H1 (cell line): Measurements from ENCODE around the gene ANK3. TPM values are rescaled to one million over a fixed set of nuclear protein-coding genes. Genes with fewer than 3 reads are reported as not detected.

Source experiments
- BCL11A ChIP-seq, 2 experiments: IDR thresholded peaks; one replicate each; pipeline ENCODE4 v1.6.1; 2011; ENCODE audit warnings: low read depth in 2 of 2, low read length in 2 of 2, mild to moderate bottlenecking in 2 of 2
- USF2 ChIP-seq: IDR thresholded peaks from 2 replicates; pipeline ENCODE4 v1.6.1; 2011; ENCODE audit warnings: low read length, improper control_type of control experiment
- polyA plus RNA-seq, 7 experiments: library from polyadenylated mRNA; depleted of rRNA in 3 of 7; stranded (reverse) in 5 of 7; unstranded in 2 of 7; fragments of >200 nt in 5 of 7; fragments of 200-250 nt in 2 of 7; gene quantifications; 1 replicate in 5 of 7; 2 replicates in 1 of 7; 4 replicates in 1 of 7; pipeline versions ENCODE4 v1.2.1 to v1.2.3, GENCODE V29; 2011 to 2013; ENCODE audit warnings: missing spikeins in 2 of 7, mixed read lengths in 2 of 7
- total RNA-seq: library from RNA; stranded (reverse); fragmentation: NEBNext Ultra II Directional; extraction: Animal tissue kit (Norgen Biotek cat#: 25700); gene quantifications from 2 replicates; pipeline ENCODE4 v1.2.1, GENCODE V29; 2021

The ANK3 gene
- total and polyA plus RNA-seq, 2 of the 8 experiments (the other 6 are each of a cell fraction or from before 2014, with no cell fraction given): 18.1 to 67.9 TPM

GRCh38 chr10:60044971-60045370 is 344.7 kb downstream of the ANK3 start (continued):
- no peak for TF ChIP-seq USF2
- no peak for TF ChIP-seq BCL11A (IDR thresholded peaks at IDR 0.05; ENCODE audit: low read depth in 2 of 2, low read length in 2 of 2)
- TF ChIP-seq, all 59 proteins: peak for 0
